ENCODE results near the gene RPL7A.

Gene RPL7A

GRCh38 chr9:133396952-133397351, 48.9 kb downstream of the RPL7A start:
- Histone ChIP-seq H3K27me3 (ENCODE audit: control insufficient read depth in 1 of 2, insufficient read depth in 2 of 2, low read length in 2 of 2) (peaks cover 17 to 18% of the 10 kb centered on the region in 2 donors), H3K4me1 (ENCODE audit: control insufficient read depth in 1 of 2, insufficient read depth in 2 of 2, low read length in 2 of 2) (no peaks in the 10 kb centered on the region), H3K27ac (ENCODE audit: low read depth, low read length) (no peak overlapping the region), H3K9me3 (ENCODE audit: control insufficient read depth in 1 of 2, low read length in 2 of 2) (no peaks in the 10 kb centered on the region), H3K36me3 (ENCODE audit: control insufficient read depth in 1 of 2, insufficient read depth in 2 of 2, low read length in 2 of 2) (peaks cover 0 to 5% of the 10 kb centered on the region in 2 donors), H3K9ac (ENCODE audit: low read depth in 1 of 2, low read length in 2 of 2) (no peak overlapping the region), H3K4me3 (ENCODE audit: low read depth in 1 of 2, low read length in 2 of 2) (no peak overlapping the region)

GRCh38 chr9:133397370-133397769, 49.4 kb downstream of the RPL7A start:
- Histone ChIP-seq H3K9me3 (ENCODE audit: control insufficient read depth in 1 of 2, low read length in 2 of 2) (no peaks in the 10 kb centered on the region), H3K27me3 (ENCODE audit: control insufficient read depth in 1 of 2, insufficient read depth in 2 of 2, low read length in 2 of 2) (peaks cover 17 to 18% of the 10 kb centered on the region in 2 donors)

GRCh38 chr9:133397895-133398294, 49.9 kb downstream of the RPL7A start:
- Histone ChIP-seq H3K4me1 (ENCODE audit: control insufficient read depth in 1 of 2, insufficient read depth in 2 of 2, low read length in 2 of 2) (no peaks in the 10 kb centered on the region), H3K9ac (ENCODE audit: low read depth in 1 of 2, low read length in 2 of 2) (no peak overlapping the region), H3K27me3 (ENCODE audit: control insufficient read depth in 1 of 2, insufficient read depth in 2 of 2, low read length in 2 of 2) (peaks cover 17 to 18% of the 10 kb centered on the region in 2 donors), H3K36me3 (ENCODE audit: control insufficient read depth in 1 of 2, insufficient read depth in 2 of 2, low read length in 2 of 2) (peaks cover 0 to 10% of the 10 kb centered on the region in 2 donors), H3K27ac (ENCODE audit: low read depth, low read length) (no peak overlapping the region), H3K9me3 (ENCODE audit: control insufficient read depth in 1 of 2, low read length in 2 of 2) (no peaks in the 10 kb centered on the region), H3K4me3 (ENCODE audit: low read depth in 1 of 2, low read length in 2 of 2) (no peak overlapping the region)

More at GRCh38 chr9:133397370-133397769, 49.4 kb downstream of the RPL7A start:
- Histone ChIP-seq H3K27ac (ENCODE audit: low read depth, low read length) (no peak overlapping the region), H3K4me1 (ENCODE audit: control insufficient read depth in 1 of 2, insufficient read depth in 2 of 2, low read length in 2 of 2) (no peaks in the 10 kb centered on the region), H3K4me3 (ENCODE audit: low read depth in 1 of 2, low read length in 2 of 2) (no peak overlapping the region), H3K36me3 (ENCODE audit: control insufficient read depth in 1 of 2, insufficient read depth in 2 of 2, low read length in 2 of 2) (peaks cover 0 to 8% of the 10 kb centered on the region in 2 donors), H3K9ac (ENCODE audit: low read depth in 1 of 2, low read length in 2 of 2) (no peak overlapping the region)

GRCh38 chr9:133400292-133400691, 52.3 kb downstream of the RPL7A start:
- no peak overlapping the region for H3K9ac ChIP-seq (ENCODE audit: low read depth in 1 of 2, low read length in 2 of 2)
- H3K27ac ChIP-seq (ENCODE audit: low read depth, low read length): no peak overlapping the region
- H3K36me3 ChIP-seq (ENCODE audit: control insufficient read depth in 1 of 2, insufficient read depth in 2 of 2, low read length in 2 of 2): peaks cover 7 to 20% of the 10 kb centered on the region in 2 donors
- H3K9me3 ChIP-seq (ENCODE audit: control insufficient read depth in 1 of 2, low read length in 2 of 2): no peaks in the 10 kb centered on the region
- H3K4me3 ChIP-seq (ENCODE audit: low read depth in 1 of 2, low read length in 2 of 2): no peak overlapping the region
- no peaks in the 10 kb centered on the region for H3K4me1 ChIP-seq (ENCODE audit: control insufficient read depth in 1 of 2, insufficient read depth in 2 of 2, low read length in 2 of 2)
- peaks cover 12 to 17% of the 10 kb centered on the region in 2 donors for H3K27me3 ChIP-seq (ENCODE audit: control insufficient read depth in 1 of 2, insufficient read depth in 2 of 2, low read length in 2 of 2)

Data from duodenal mucosa (tissue), 2 donors.